Measurements from ENCODE around the gene PSKH1. TPM values are rescaled to one million over a fixed set of nuclear protein-coding genes. Genes with fewer than 3 reads are reported as not detected.
A peak's percentile ranks its signal among the peaks of the same experiment; 100 is the strongest.

Gene PSKH1
- total and polyA plus RNA-seq, 10 of the 15 experiments (the other 5 are each of a cell fraction or from before 2014, with no cell fraction given): 0.63 to 20.4 (median 7.8) TPM

- DNase-seq (ENCODE audit: low read depth, low spot score) (no peak), ATAC-seq (peak; percentile 93), FAIRE-seq (no peak)
- ChIA-PET POLR2A (interaction anchor here (0.5 to 1.0 kb wide), 3 partner anchors 8 to 239 kb away, joined by 3 to 9 read pairs (median 3); partner anchors contain the start of gene CARMIL2), RAD21 (ENCODE audit: unreplicated experiment) (interaction anchor here (0.6 to 3.2 kb wide), 6 partner anchors 14 to 1426 kb away, joined by 3 to 14 read pairs (median 4); partner anchors contain the start of gene PSMB10), SMC1A (ENCODE audit: uncharacterized antibody, unreplicated experiment) (interaction anchor here (0.7 to 2.2 kb wide), 9 partner anchors 9 to 363 kb away, joined by 3 to 14 read pairs (median 3); partner anchors contain the start of gene PSKH1), CTCF (interaction anchor here (0.7 to 5.6 kb wide), 37 partner anchors 9 to 211 kb away, joined by 3 to 39 read pairs (median 4); partner anchors contain the start of genes CENPT, EDC4, NUTF2 and PSKH1)
- Histone ChIP-seq H2AFZ (ENCODE audit: control insufficient read depth, low read depth, low read length) (no peak overlapping the region), H3K36me3 (ENCODE audit: control insufficient read depth in 2 of 2, insufficient read depth in 2 of 2, low read length in 1 of 2) (peaks cover 9 to 47% of the 10 kb centered on the region in 2 experiments; a peak in 3 of 4 replicates), H3K27me3 (replicated peaks in 1 of 2; ENCODE audit: control insufficient read depth in 2 of 2, insufficient read depth in 2 of 2, low read length in 1 of 2) (no peaks in the 10 kb centered on the region), H3K79me2 (ENCODE audit: control insufficient read depth, insufficient read depth, low read length) (no peaks in the 10 kb centered on the region), H3K9me3 (replicated peaks; ENCODE audit: control insufficient read depth, insufficient read depth, low read length) (no peaks in the 10 kb centered on the region), H3K4me3 (no peak overlapping the region), H3K27ac (ENCODE audit: control insufficient read depth, insufficient read depth) (no peak overlapping the region), H3K4me2 (ENCODE audit: control insufficient read depth, insufficient read depth) (no peak overlapping the region), H4K20me1 (ENCODE audit: control insufficient read depth, insufficient read depth) (no peaks in the 10 kb centered on the region), H3K4me1 (ENCODE audit: control insufficient read depth, insufficient read depth, low read length) (no peaks in the 10 kb centered on the region), H3K9ac (ENCODE audit: control insufficient read depth, insufficient read depth, low read length) (no peak overlapping the region)
- TF ChIP-seq YY1 (IDR thresholded peaks at IDR 0.05; ENCODE audit: low read depth, low read length) (0 out of 2 replicates have a peak, but pooled peaks have one; percentile 29), HDGF (IDR thresholded peaks at IDR 0.05) (peak; percentile 81), TCF3 (IDR thresholded peaks at IDR 0.05; ENCODE audit: borderline replicate concordance, insufficient read depth, low read depth, low read length) (0 out of 2 replicates have a peak, but pooled peaks have one; percentile 17), JUNB (IDR thresholded peaks at IDR 0.05) (no peak), NR2F1 (conservative IDR thresholded peaks at IDR 0.05) (0 out of 2 replicates have a peak, but pooled peaks have one; percentile 20), RELA (IDR thresholded peaks at IDR 0.05; ENCODE audit: borderline replicate concordance, partially characterized antibody) (peak; percentile 25), ZBTB4 (CRISPR knock-in tag; IDR thresholded peaks at IDR 0.05) (no peak), BHLHE40 (IDR thresholded peaks at IDR 0.05; ENCODE audit: borderline replicate concordance in 1 of 2, low read depth in 2 of 2, low read length in 1 of 2) (0 out of 4 replicates have a peak, but pooled peaks of 1 of the 2 experiments have one; percentile 7), ZZZ3 (IDR thresholded peaks at IDR 0.05; ENCODE audit: control insufficient read depth, insufficient read length, low read depth) (no peak), SMARCA5 (IDR thresholded peaks at IDR 0.05) (peak; percentile 40; the same call in 1 of the 2 replicates), CTCF (IDR thresholded peaks at IDR 0.05 in 2 of 3, conservative IDR thresholded peaks at IDR 0.05 in 1 of 3; ENCODE audit: control insufficient read depth in 2 of 3, extremely low read depth in 1 of 3, insufficient read depth in 1 of 3, low read depth in 3 of 3, low read length in 3 of 3) (peak; percentile 86 to 92 (median 90)), EZH2 (IDR thresholded peaks at IDR 0.05; ENCODE audit: borderline replicate concordance, control insufficient read depth, low read depth, low read length) (no peak), LARP7 (IDR thresholded peaks at IDR 0.05) (0 out of 2 replicates have a peak, but pooled peaks have one; percentile 51), RAD21 (IDR thresholded peaks at IDR 0.05; ENCODE audit: insufficient read depth, low read depth, low read length) (peak; percentile 70), SMC3 (IDR thresholded peaks at IDR 0.05; ENCODE audit: borderline replicate concordance, low read length) (peak; percentile 79)
- TF ChIP-seq, protein P1, sequence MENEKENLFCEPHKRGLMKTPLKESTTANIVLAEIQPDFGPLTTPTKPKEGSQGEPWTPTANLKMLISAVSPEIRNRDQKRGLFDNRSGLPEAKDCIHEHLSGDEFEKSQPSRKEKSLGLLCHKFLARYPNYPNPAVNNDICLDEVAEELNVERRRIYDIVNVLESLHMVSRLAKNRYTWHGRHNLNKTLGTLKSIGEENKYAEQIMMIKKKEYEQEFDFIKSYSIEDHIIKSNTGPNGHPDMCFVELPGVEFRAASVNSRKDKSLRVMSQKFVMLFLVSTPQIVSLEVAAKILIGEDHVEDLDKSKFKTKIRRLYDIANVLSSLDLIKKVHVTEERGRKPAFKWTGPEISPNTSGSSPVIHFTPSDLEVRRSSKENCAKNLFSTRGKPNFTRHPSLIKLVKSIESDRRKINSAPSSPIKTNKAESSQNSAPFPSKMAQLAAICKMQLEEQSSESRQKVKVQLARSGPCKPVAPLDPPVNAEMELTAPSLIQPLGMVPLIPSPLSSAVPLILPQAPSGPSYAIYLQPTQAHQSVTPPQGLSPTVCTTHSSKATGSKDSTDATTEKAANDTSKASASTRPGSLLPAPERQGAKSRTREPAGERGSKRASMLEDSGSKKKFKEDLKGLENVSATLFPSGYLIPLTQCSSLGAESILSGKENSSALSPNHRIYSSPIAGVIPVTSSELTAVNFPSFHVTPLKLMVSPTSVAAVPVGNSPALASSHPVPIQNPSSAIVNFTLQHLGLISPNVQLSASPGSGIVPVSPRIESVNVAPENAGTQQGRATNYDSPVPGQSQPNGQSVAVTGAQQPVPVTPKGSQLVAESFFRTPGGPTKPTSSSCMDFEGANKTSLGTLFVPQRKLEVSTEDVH (IDR thresholded peaks at IDR 0.05; ENCODE audit: low read depth, partially characterized antibody): no peak
- in situ Hi-C loops (cut with MboI): no loop called here
- intact Hi-C loops (cut with micrococcal nuclease; ENCODE audit: unreplicated experiment): loop anchor here (2.0 to 5.0 kb wide), 2 partner anchors 157 to 343 kb away; no protein-coding TSS in a partner anchor
- 42% methylated on average over 11 of the region's 11 CpGs for WGBS (ENCODE audit: insufficient coverage, insufficient replicate concordance, low lambda C conversion rate, missing lambda C conversion rate)
- BruUV-seq (replicated peaks): no TSS peak
Measured at GRCh38 chr16:67883872-67884261, 9.2 kb upstream of the PSKH1 start.
